Panc1 (cell line): ENCODE data around the gene CCDC60. TPM values are rescaled to one million over a fixed set of nuclear protein-coding genes. Genes with fewer than 3 reads are reported as not detected.

Experiments used
- ATAC-seq: fragments of 200-7000 bp; cut with Tn5 transposase; 2 replicates; pipeline ENCODE4 v1.9.1; 2020; ENCODE audit warnings: mild to moderate bottlenecking, moderate library complexity
- BruUV-seq: library from RNA; stranded (reverse); fragments of 400-500 nt; replicated peaks from 2 replicates; lab custom pipeline; 2021; lab: Mats Ljungman, UMichigan
- CTCF ChIA-PET: fragments of 300-600 bp; sonication (Branson Sonifier 250); formaldehyde crosslinking; loops from one replicate; lab custom pipeline; 2022; ENCODE audit warnings: antibody characterized with exemption; lab: Charles Lee
- POLR2A ChIA-PET: fragments of 300-600 bp; sonication (Branson Sonifier 250); formaldehyde crosslinking; loops from one replicate; lab custom pipeline; 2022; ENCODE audit warnings: antibody characterized with exemption; lab: Charles Lee
- DNase-seq: peaks from one replicate; pipeline ENCODE4 v3.0.0-alpha.2; 2010; ENCODE audit warnings: low read depth, low spot score
- H3K27ac ChIP-seq: 2 replicates; pipeline ENCODE4 v1.5.1; 2011; ENCODE audit warnings: mild to moderate bottlenecking, low read length, inconsistent platforms
- H3K27me3 ChIP-seq: fragments of 200-500 bp; sonication (Bioruptor generic); 2 replicates; pipeline ENCODE4 v1.6.0; 2014; ENCODE audit warnings: low read length, inconsistent platforms; ENCODE audit not compliant: control insufficient read depth, insufficient read depth
- H3K36me3 ChIP-seq: fragments of 200-500 bp; sonication (Bioruptor generic); 2 replicates; pipeline ENCODE4 v1.5.1; 2014; ENCODE audit warnings: inconsistent platforms, mild to moderate bottlenecking, low read length, moderate library complexity; ENCODE audit not compliant: control insufficient read depth, insufficient read depth
- H3K4me1 ChIP-seq: 2 replicates; pipeline ENCODE4 v1.5.1; 2011; ENCODE audit warnings: inconsistent platforms, mild to moderate bottlenecking, low read length, moderate library complexity; ENCODE audit not compliant: control insufficient read depth, insufficient read depth
- H3K4me3 ChIP-seq, 2 experiments: 2 replicates each; pipeline ENCODE4 v1.5.1; 2011 to 2012; ENCODE audit warnings: low read depth in 2 of 2, low read length in 2 of 2, mild to moderate bottlenecking in 2 of 2, inconsistent platforms in 1 of 2, moderate library complexity in 1 of 2
- H3K9me3 ChIP-seq: fragments of 200-500 bp; sonication (Bioruptor generic); 2 replicates; pipeline ENCODE4 v1.5.1; 2014; ENCODE audit warnings: low read depth, mild to moderate bottlenecking, inconsistent platforms, low read length, moderate library complexity; ENCODE audit not compliant: control insufficient read depth, insufficient read depth
- CTCF ChIP-seq: fragments of 450-650 bp; IDR thresholded peaks from 2 replicates; pipeline ENCODE4 v1.5.1; 2017; ENCODE audit warnings: mild to moderate bottlenecking
- POLR2AphosphoS5 ChIP-seq: IDR thresholded peaks from 2 replicates; pipeline ENCODE4 v1.6.1; 2012; ENCODE audit warnings: mild to moderate bottlenecking, low read depth, low read length, moderate library complexity
- REST ChIP-seq, 2 experiments: IDR thresholded peaks; 2 replicates each; pipeline ENCODE4 v1.6.1; 2011 to 2012; ENCODE audit warnings: low read depth in 2 of 2, control low read depth in 1 of 2, low read length in 1 of 2, mild to moderate bottlenecking in 1 of 2, moderate library complexity in 1 of 2; ENCODE audit not compliant: insufficient read depth in 1 of 2
- SIN3A ChIP-seq: IDR thresholded peaks from 2 replicates; pipeline ENCODE4 v1.6.1; 2012; ENCODE audit warnings: low read depth, mild to moderate bottlenecking, low read length, moderate library complexity, borderline replicate concordance; ENCODE audit not compliant: insufficient read depth
- TCF7L2 ChIP-seq: IDR thresholded peaks from 2 replicates; pipeline ENCODE4 v1.6.1; 2011; ENCODE audit warnings: mild to moderate bottlenecking, low read depth, low read length, inconsistent platforms
- in situ Hi-C: cut with HindIII; loops from 2 replicates; pipeline ENCODE4 v1.10.0; 2016; ENCODE audit warnings: low sequenced_read_pairs, low pct_unique_long_range_greater_than_20kb
- intact Hi-C: fragments of 100-400 bp; cut with micrococcal nuclease; formaldehyde crosslinking; loops from one replicate; pipeline ENCODE4 v1.10.0; 2022; ENCODE audit not compliant: unreplicated experiment
- total RNA-seq: library from RNA; stranded (reverse); gene quantifications from one replicate; pipeline ENCODE4 v1.2.1, GENCODE V29; 2021; ENCODE audit not compliant: unreplicated experiment

The CCDC60 gene
- total RNA-seq, 1 experiment from 2014 or later: not detected

- intact Hi-C loops: loop anchor here (5.0 kb wide), 1 partner anchor 205 kb away; no protein-coding TSS in a partner anchor
- Histone ChIP-seq H3K9me3 (no peaks in the 10 kb centered on the region), H3K4me3 (no peak overlapping the region), H3K27me3 (peaks cover 7% of the 10 kb centered on the region; the same call in 1 of the 2 replicates), H3K27ac (no peak overlapping the region), H3K36me3 (no peaks in the 10 kb centered on the region), H3K4me1 (no peaks in the 10 kb centered on the region)
- in situ Hi-C loops: no loop called here
- no peak for ATAC-seq
- ChIA-PET POLR2A (no interaction called here), CTCF (no interaction called here)
- no peak for TF ChIP-seq CTCF
- no peak for TF ChIP-seq REST (IDR thresholded peaks at IDR 0.05; ENCODE audit: insufficient read depth in 1 of 2, low read depth in 2 of 2, low read length in 1 of 2)
- TF ChIP-seq POLR2AphosphoS5: no peak
- no peak for TF ChIP-seq TCF7L2
- no peak for TF ChIP-seq SIN3A
- BruUV-seq: no TSS peak
- DNase-seq: no peak
These were observed 113.1 kb downstream of the CCDC60 start for GRCh38 chr12:119447618-119448017.

- Histone ChIP-seq H3K27ac (no peak overlapping the region), H3K36me3 (no peaks in the 10 kb centered on the region), H3K4me3 (no peak overlapping the region), H3K9me3 (no peaks in the 10 kb centered on the region), H3K4me1 (no peaks in the 10 kb centered on the region), H3K27me3 (0 out of 2 replicates have a peak, but pooled peaks cover 2% of the 10 kb centered on the region)
- POLR2A ChIA-PET: no interaction called here
- CTCF ChIA-PET: interaction anchor here (1.0 kb wide), 1 partner anchor 15 kb away, joined by 3 read pairs; no protein-coding TSS in a partner anchor
- no peak for TF ChIP-seq REST (IDR thresholded peaks at IDR 0.05; ENCODE audit: insufficient read depth in 1 of 2, low read depth in 2 of 2, low read length in 1 of 2)
- no peak for TF ChIP-seq TCF7L2
- no peak for TF ChIP-seq POLR2AphosphoS5
- no peak for TF ChIP-seq CTCF
- TF ChIP-seq SIN3A: no peak
- ATAC-seq (0 out of 2 replicates have a peak, but pooled peaks have one; percentile 53), DNase-seq (peak; percentile 52)
- in situ Hi-C loops: no loop called here
- intact Hi-C loops: loop anchor here (5.0 kb wide), 1 partner anchor 204 kb away; no protein-coding TSS in a partner anchor
- no TSS peak for BruUV-seq
These were observed 114.1 kb downstream of the CCDC60 start for GRCh38 chr12:119448611-119449131.
